KG1 (cell line): ENCODE data around the gene ENTPD3.

Experiments
- DNase-seq: peaks from one replicate; lab custom pipeline; 2025; lab: John Stamatoyannopoulos, UW

The ENTPD3 gene

GRCh38 chr3:40387001-40387894 lies at the start of gene ENTPD3:
ENTPD3 (plus strand) TSS chr3:40387184; CDS start chr3:40388058, 874 bp downstream.
- DNase-seq = no peak

- DNase-seq = no peak
These were observed 47.1 kb upstream of the ENTPD3 start for GRCh38 chr3:40339871-40340270.

- no peak for DNase-seq
These were observed 46.3 kb upstream of the ENTPD3 start for GRCh38 chr3:40340541-40341170.

- DNase-seq = no peak
These were observed 45.3 kb upstream of the ENTPD3 start for GRCh38 chr3:40341671-40342070.

GRCh38 chr3:40350529-40350928 lies 36.5 kb upstream of the ENTPD3 start:
- no peak for DNase-seq

GRCh38 chr3:40355410-40355809 lies 31.6 kb upstream of the ENTPD3 start:
- no peak for DNase-seq

GRCh38 chr3:40358454-40358853 lies 28.5 kb upstream of the ENTPD3 start:
- no peak for DNase-seq

GRCh38 chr3:40363674-40364073 lies 23.3 kb upstream of the ENTPD3 start:
- no peak for DNase-seq

GRCh38 chr3:40366203-40367162 lies 20.5 kb upstream of the ENTPD3 start:
- DNase-seq = no peak

- no peak for DNase-seq
These were observed 17.3 kb upstream of the ENTPD3 start for GRCh38 chr3:40369716-40370115.

GRCh38 chr3:40377822-40378221 lies 9.2 kb upstream of the ENTPD3 start:
- DNase-seq = no peak

GRCh38 chr3:40379674-40380306 lies 7.2 kb upstream of the ENTPD3 start:
- DNase-seq = no peak

- DNase-seq = no peak
These were observed 4.9 kb upstream of the ENTPD3 start for GRCh38 chr3:40381904-40382616.

- no peak for DNase-seq
These were observed 4.4 kb upstream of the ENTPD3 start for GRCh38 chr3:40382617-40382979.

- DNase-seq = no peak
These were observed 771 bp upstream of the ENTPD3 start for GRCh38 chr3:40386213-40386612.

- no peak for DNase-seq
These were observed 891 bp downstream of the ENTPD3 start for GRCh38 chr3:40387895-40388254.

- no peak for DNase-seq
These were observed 9.4 kb downstream of the ENTPD3 start for GRCh38 chr3:40396406-40396805.

GRCh38 chr3:40397129-40397528 lies 10.1 kb downstream of the ENTPD3 start:
- no peak for DNase-seq

GRCh38 chr3:40397912-40398311 lies 10.9 kb downstream of the ENTPD3 start:
- DNase-seq = no peak

- no peak for DNase-seq
These were observed 11.4 kb downstream of the ENTPD3 start for GRCh38 chr3:40398346-40398745.

GRCh38 chr3:40404591-40405198 lies 17.7 kb downstream of the ENTPD3 start:
- DNase-seq = no peak
